ENCODE data around the gene DAPK3. TPM values are rescaled to one million over a fixed set of nuclear protein-coding genes. Genes with fewer than 3 reads are reported as not detected.

DAPK3 gene
- polyA plus RNA-seq, 1 donor from 2014 or later: 100 TPM

DNA sequence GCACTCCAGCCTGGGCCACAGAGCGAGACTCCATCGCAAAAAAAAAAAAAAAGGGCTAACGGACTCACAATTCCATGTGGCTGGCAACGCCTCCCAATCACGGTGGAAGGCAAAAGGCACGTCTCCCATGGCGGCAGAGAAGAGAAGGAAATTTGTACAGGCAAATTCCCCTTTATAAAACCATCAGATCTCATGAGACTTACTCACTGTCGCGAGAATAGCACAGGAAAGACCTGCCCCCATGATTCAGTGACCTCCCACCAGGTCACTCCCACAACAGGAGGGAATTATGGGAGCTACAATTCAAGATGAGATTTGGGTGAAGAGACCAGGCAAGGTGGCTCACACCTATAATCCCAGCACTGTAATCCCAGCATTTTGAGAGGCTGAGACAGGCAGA lies 56.7 kb downstream of the DAPK3 start:
- no peaks in the 10 kb centered on the region for H3K79me2 ChIP-seq (replicated peaks; ENCODE audit: insufficient read depth, low read length)

DNA sequence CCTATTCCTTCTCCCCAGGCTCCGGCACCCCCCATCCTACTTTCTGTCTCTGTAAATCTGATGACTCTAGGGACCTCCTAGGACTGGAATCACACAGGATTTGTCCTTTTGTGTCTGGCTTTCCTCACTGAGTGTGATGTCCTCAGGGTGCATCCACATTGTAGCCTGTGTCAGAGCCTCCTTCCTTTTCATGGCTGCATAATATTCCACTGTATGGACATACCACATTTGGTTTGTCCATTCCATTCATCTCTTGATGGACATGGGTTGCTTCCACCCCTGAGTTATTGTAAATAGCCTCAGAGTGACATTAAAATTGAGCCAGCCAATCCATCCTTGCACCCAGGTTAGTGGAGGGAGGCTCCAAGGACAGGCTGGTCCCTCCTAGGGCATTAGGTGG lies 60.8 kb downstream of the DAPK3 start:
- TF ChIP-seq POLR2AphosphoS5 (IDR thresholded peaks at IDR 0.05) (no peak), MXI1 (conservative IDR thresholded peaks at IDR 0.05; ENCODE audit: poor library complexity, severe bottlenecking) (no peak), SMC3 (conservative IDR thresholded peaks at IDR 0.05; ENCODE audit: poor library complexity) (no peak), EP300 (conservative IDR thresholded peaks at IDR 0.05; ENCODE audit: poor library complexity, severe bottlenecking) (no peak), EZH2 (IDR thresholded peaks at IDR 0.05; ENCODE audit: borderline replicate concordance, insufficient read depth, low read length, poor library complexity, severe bottlenecking) (no peak), RAD21 (conservative IDR thresholded peaks at IDR 0.05) (no peak), TAF1 (IDR thresholded peaks at IDR 0.05; ENCODE audit: low read depth) (no peak)
- TF ChIP-seq, protein P1, sequence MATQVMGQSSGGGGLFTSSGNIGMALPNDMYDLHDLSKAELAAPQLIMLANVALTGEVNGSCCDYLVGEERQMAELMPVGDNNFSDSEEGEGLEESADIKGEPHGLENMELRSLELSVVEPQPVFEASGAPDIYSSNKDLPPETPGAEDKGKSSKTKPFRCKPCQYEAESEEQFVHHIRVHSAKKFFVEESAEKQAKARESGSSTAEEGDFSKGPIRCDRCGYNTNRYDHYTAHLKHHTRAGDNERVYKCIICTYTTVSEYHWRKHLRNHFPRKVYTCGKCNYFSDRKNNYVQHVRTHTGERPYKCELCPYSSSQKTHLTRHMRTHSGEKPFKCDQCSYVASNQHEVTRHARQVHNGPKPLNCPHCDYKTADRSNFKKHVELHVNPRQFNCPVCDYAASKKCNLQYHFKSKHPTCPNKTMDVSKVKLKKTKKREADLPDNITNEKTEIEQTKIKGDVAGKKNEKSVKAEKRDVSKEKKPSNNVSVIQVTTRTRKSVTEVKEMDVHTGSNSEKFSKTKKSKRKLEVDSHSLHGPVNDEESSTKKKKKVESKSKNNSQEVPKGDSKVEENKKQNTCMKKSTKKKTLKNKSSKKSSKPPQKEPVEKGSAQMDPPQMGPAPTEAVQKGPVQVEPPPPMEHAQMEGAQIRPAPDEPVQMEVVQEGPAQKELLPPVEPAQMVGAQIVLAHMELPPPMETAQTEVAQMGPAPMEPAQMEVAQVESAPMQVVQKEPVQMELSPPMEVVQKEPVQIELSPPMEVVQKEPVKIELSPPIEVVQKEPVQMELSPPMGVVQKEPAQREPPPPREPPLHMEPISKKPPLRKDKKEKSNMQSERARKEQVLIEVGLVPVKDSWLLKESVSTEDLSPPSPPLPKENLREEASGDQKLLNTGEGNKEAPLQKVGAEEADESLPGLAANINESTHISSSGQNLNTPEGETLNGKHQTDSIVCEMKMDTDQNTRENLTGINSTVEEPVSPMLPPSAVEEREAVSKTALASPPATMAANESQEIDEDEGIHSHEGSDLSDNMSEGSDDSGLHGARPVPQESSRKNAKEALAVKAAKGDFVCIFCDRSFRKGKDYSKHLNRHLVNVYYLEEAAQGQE (IDR thresholded peaks at IDR 0.05; ENCODE audit: borderline replicate concordance): no peak
- TF ChIP-seq, protein P2, sequence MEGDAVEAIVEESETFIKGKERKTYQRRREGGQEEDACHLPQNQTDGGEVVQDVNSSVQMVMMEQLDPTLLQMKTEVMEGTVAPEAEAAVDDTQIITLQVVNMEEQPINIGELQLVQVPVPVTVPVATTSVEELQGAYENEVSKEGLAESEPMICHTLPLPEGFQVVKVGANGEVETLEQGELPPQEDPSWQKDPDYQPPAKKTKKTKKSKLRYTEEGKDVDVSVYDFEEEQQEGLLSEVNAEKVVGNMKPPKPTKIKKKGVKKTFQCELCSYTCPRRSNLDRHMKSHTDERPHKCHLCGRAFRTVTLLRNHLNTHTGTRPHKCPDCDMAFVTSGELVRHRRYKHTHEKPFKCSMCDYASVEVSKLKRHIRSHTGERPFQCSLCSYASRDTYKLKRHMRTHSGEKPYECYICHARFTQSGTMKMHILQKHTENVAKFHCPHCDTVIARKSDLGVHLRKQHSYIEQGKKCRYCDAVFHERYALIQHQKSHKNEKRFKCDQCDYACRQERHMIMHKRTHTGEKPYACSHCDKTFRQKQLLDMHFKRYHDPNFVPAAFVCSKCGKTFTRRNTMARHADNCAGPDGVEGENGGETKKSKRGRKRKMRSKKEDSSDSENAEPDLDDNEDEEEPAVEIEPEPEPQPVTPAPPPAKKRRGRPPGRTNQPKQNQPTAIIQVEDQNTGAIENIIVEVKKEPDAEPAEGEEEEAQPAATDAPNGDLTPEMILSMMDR (IDR thresholded peaks at IDR 0.05; ENCODE audit: poor library complexity, severe bottlenecking): no peak
- H4K20me1 ChIP-seq (ENCODE audit: insufficient read depth): no peaks in the 10 kb centered on the region
- H3K9ac ChIP-seq (ENCODE audit: low read length): no peak overlapping the region
- H3K4me2 ChIP-seq (ENCODE audit: low read length): no peak overlapping the region
- no peaks in the 10 kb centered on the region for H3F3A ChIP-seq (ENCODE audit: insufficient read depth, low read length, poor library complexity, severe bottlenecking)
- no peak overlapping the region for H3K4me3 ChIP-seq (ENCODE audit: low read length)
- H3K9me3 ChIP-seq (ENCODE audit: low read length): peaks cover 13% of the 10 kb centered on the region
- no peak overlapping the region for H2AFZ ChIP-seq (ENCODE audit: low read depth, low read length)
- peaks cover 25% of the 10 kb centered on the region for H3K36me3 ChIP-seq (ENCODE audit: insufficient read depth, low read length)
- no peaks in the 10 kb centered on the region for H3K9me2 ChIP-seq (ENCODE audit: insufficient read depth, low read length)
- no peaks in the 10 kb centered on the region for H3K79me2 ChIP-seq (replicated peaks; ENCODE audit: insufficient read depth, low read length)
- H3K27me3 ChIP-seq (ENCODE audit: insufficient read depth, low read depth, low read length): no peaks in the 10 kb centered on the region
- H3K27ac ChIP-seq (ENCODE audit: low read length): no peak overlapping the region

More for the DNA sequence above, 56.7 kb downstream of the DAPK3 start:
- Histone ChIP-seq H3K36me3 (ENCODE audit: insufficient read depth, low read length) (peaks cover 16% of the 10 kb centered on the region), H2AFZ (ENCODE audit: low read depth, low read length) (no peak overlapping the region), H3K4me2 (ENCODE audit: low read length) (no peak overlapping the region), H4K20me1 (ENCODE audit: insufficient read depth) (no peaks in the 10 kb centered on the region), H3K27ac (ENCODE audit: low read length) (no peak overlapping the region), H3K9me2 (ENCODE audit: insufficient read depth, low read length) (no peaks in the 10 kb centered on the region), H3K4me3 (ENCODE audit: low read length) (no peak overlapping the region), H3K9ac (ENCODE audit: low read length) (no peak overlapping the region), H3K27me3 (ENCODE audit: insufficient read depth, low read depth, low read length) (no peaks in the 10 kb centered on the region), H3F3A (ENCODE audit: insufficient read depth, low read length, poor library complexity, severe bottlenecking) (no peaks in the 10 kb centered on the region), H3K9me3 (ENCODE audit: low read length) (peaks cover 12% of the 10 kb centered on the region)
- TF ChIP-seq, protein P1 (IDR thresholded peaks at IDR 0.05; ENCODE audit: borderline replicate concordance): no peak
- TF ChIP-seq MXI1 (conservative IDR thresholded peaks at IDR 0.05; ENCODE audit: poor library complexity, severe bottlenecking) (no peak), TAF1 (IDR thresholded peaks at IDR 0.05; ENCODE audit: low read depth) (no peak), SMC3 (conservative IDR thresholded peaks at IDR 0.05; ENCODE audit: poor library complexity) (no peak), RAD21 (conservative IDR thresholded peaks at IDR 0.05) (no peak), EP300 (conservative IDR thresholded peaks at IDR 0.05; ENCODE audit: poor library complexity, severe bottlenecking) (no peak), EZH2 (IDR thresholded peaks at IDR 0.05; ENCODE audit: borderline replicate concordance, insufficient read depth, low read length, poor library complexity, severe bottlenecking) (no peak), POLR2AphosphoS5 (IDR thresholded peaks at IDR 0.05) (no peak)
- TF ChIP-seq, protein P2 (IDR thresholded peaks at IDR 0.05; ENCODE audit: poor library complexity, severe bottlenecking): no peak
